GM19468 (cell line): ENCODE results near the gene TRUB2.
A peak's percentile ranks its signal among the peaks of the same experiment; 100 is the strongest.
"Not testable (repeated sequence)": the region's sequence is repeated elsewhere in the genome, so short reads cannot be mapped to it uniquely, and the experiment has no call there.

Source experiments
- ATAC-seq: cut with Tn5 transposase; IDR thresholded peaks from one replicate; pipeline ENCODE4 v1.9.1; 2021; ENCODE audit warnings: mild to moderate bottlenecking, moderate library complexity, moderate number of reproducible peaks; ENCODE audit not compliant: unreplicated experiment; ENCODE audit errors: extremely low read depth

TRUB2 gene

GRCh38 chr9:128304971-128305288 lies 17.3 kb downstream of the TRUB2 start:
- no peak for ATAC-seq

GRCh38 chr9:128304136-128304970 lies 17.9 kb downstream of the TRUB2 start:
- ATAC-seq = no peak

- ATAC-seq = no peak
These were observed 23.4 kb downstream of the TRUB2 start for GRCh38 chr9:128298535-128299482.

GRCh38 chr9:128297221-128297773 lies 24.9 kb downstream of the TRUB2 start:
- no peak for ATAC-seq

GRCh38 chr9:128296340-128297220 lies 25.7 kb downstream of the TRUB2 start:
- ATAC-seq = no peak

- ATAC-seq = no peak
These were observed 28.1 kb downstream of the TRUB2 start for GRCh38 chr9:128294142-128294541.

- no peak for ATAC-seq
These were observed 29.2 kb downstream of the TRUB2 start for GRCh38 chr9:128293091-128293490.

GRCh38 chr9:128292009-128292408 lies 30.2 kb downstream of the TRUB2 start:
- no peak for ATAC-seq

- ATAC-seq = no peak
These were observed 33.8 kb downstream of the TRUB2 start for GRCh38 chr9:128288273-128289004.

- no peak for ATAC-seq
These were observed 35.8 kb downstream of the TRUB2 start for GRCh38 chr9:128286440-128286839.

GRCh38 chr9:128285033-128285784 lies 37.0 kb downstream of the TRUB2 start:
- ATAC-seq = no peak

GRCh38 chr9:128282500-128282899 lies 39.7 kb downstream of the TRUB2 start:
- ATAC-seq = no peak

- no peak for ATAC-seq
These were observed 42.1 kb downstream of the TRUB2 start for GRCh38 chr9:128280084-128280622.

- ATAC-seq = not testable (repeated sequence)
These were observed 42.9 kb downstream of the TRUB2 start for GRCh38 chr9:128279088-128280073.

GRCh38 chr9:128276574-128277270 lies 45.5 kb downstream of the TRUB2 start:
- ATAC-seq = no peak

GRCh38 chr9:128276008-128276573 lies 46.2 kb downstream of the TRUB2 start, which contains the start of gene SWI5:
Gene SWI5, plus strand, starts transcription at chr9:128276276.
- peak; percentile 83 for ATAC-seq
